WTC11 (cell line): ENCODE results near the gene HNRNPM. TPM values are rescaled to one million over a fixed set of nuclear protein-coding genes. Genes with fewer than 3 reads are reported as not detected.

Source experiments
- ATAC-seq: fragments of 200-7000 bp; cut with Tn5 transposase; 2 replicates; pipeline ENCODE4 v1.10.0; 2021; ENCODE audit warnings: mild to moderate bottlenecking, moderate library complexity
- CTCF ChIA-PET: fragments of 300-600 bp; sonication (Branson Sonifier 250); formaldehyde crosslinking; loops from one replicate; lab custom pipeline; 2021; ENCODE audit warnings: antibody characterized with exemption; lab: Charles Lee
- POLR2A ChIA-PET: fragments of 350-600 bp; sonication (Branson Sonifier 250); formaldehyde crosslinking; loops from one replicate; lab custom pipeline; 2021; ENCODE audit warnings: antibody characterized with exemption; lab: Charles Lee
- DNase-seq: peaks from one replicate; pipeline ENCODE4 v3.0.0; 2021; ENCODE audit warnings: low spot score
- H3K27ac Mint-ChIP-seq: 2 replicates; pipeline ENCODE4 v1.8.0; 2021; ENCODE audit warnings: mixed read lengths
- H3K27me3 Mint-ChIP-seq: 2 replicates; pipeline ENCODE4 v1.8.0; 2021; ENCODE audit warnings: low read depth, mild to moderate bottlenecking, moderate library complexity, mixed read lengths
- H3K36me3 Mint-ChIP-seq: 2 replicates; pipeline ENCODE4 v1.8.0; 2021; ENCODE audit warnings: mixed read lengths
- H3K4me1 Mint-ChIP-seq: 2 replicates; pipeline ENCODE4 v1.8.0; 2022; ENCODE audit warnings: mixed read lengths
- H3K4me3 Mint-ChIP-seq: 2 replicates; pipeline ENCODE4 v1.8.0; 2021; ENCODE audit warnings: mild to moderate bottlenecking, moderate library complexity, mixed read lengths
- H3K9me3 Mint-ChIP-seq: 2 replicates; pipeline ENCODE4 v1.8.0; 2021; ENCODE audit warnings: mixed read lengths
- ATF3 ChIP-seq: sonication (generic); formaldehyde crosslinking; conservative IDR thresholded peaks from 2 replicates; pipeline ENCODE4 v1.8.1; 2022; ENCODE audit warnings: mild to moderate bottlenecking, missing genetic modification reagents
- CREB1 ChIP-seq: sonication (generic); formaldehyde crosslinking; IDR thresholded peaks from 2 replicates; pipeline ENCODE4 v1.8.0; 2023; ENCODE audit warnings: mild to moderate bottlenecking, missing genetic modification reagents
- FOXK1 ChIP-seq: sonication (generic); formaldehyde crosslinking; IDR thresholded peaks from 2 replicates; pipeline ENCODE4 v1.8.0; 2022; ENCODE audit warnings: mild to moderate bottlenecking, moderate library complexity, missing genetic modification reagents
- FOXP1 ChIP-seq: sonication (generic); formaldehyde crosslinking; IDR thresholded peaks from 2 replicates; pipeline ENCODE4 v1.8.0; 2022; ENCODE audit warnings: missing genetic modification reagents, mild to moderate bottlenecking, moderate library complexity, borderline replicate concordance
- GABPB1 ChIP-seq: sonication (generic); formaldehyde crosslinking; IDR thresholded peaks from 2 replicates; pipeline ENCODE4 v1.8.1; 2023; ENCODE audit warnings: mild to moderate bottlenecking, missing genetic modification reagents
- GTF2I ChIP-seq: fragments of 250-450 bp; sonication (Bioruptor Pico); conservative IDR thresholded peaks from 2 replicates; pipeline ENCODE4 v1.4.0; 2021; ENCODE audit warnings: mild to moderate bottlenecking
- HMGXB4 ChIP-seq: sonication (generic); formaldehyde crosslinking; IDR thresholded peaks from 2 replicates; pipeline ENCODE4 v1.8.1; 2023; ENCODE audit warnings: mild to moderate bottlenecking, moderate library complexity, missing genetic modification reagents
- JUN ChIP-seq: sonication (generic); formaldehyde crosslinking; IDR thresholded peaks from 2 replicates; pipeline ENCODE4 v1.8.0; 2023; ENCODE audit warnings: mild to moderate bottlenecking, missing genetic modification reagents
- MXD4 ChIP-seq: fragments of 250-450 bp; sonication (Bioruptor Pico); IDR thresholded peaks from 2 replicates; pipeline ENCODE4 v1.8.0; 2021; ENCODE audit warnings: mild to moderate bottlenecking, moderate library complexity, borderline replicate concordance
- NFATC4 ChIP-seq: fragments of 250-450 bp; sonication (Bioruptor Pico); IDR thresholded peaks from 2 replicates; pipeline ENCODE4 v1.9.0; 2021; ENCODE audit warnings: mild to moderate bottlenecking
- NFE2L1 ChIP-seq: sonication (generic); formaldehyde crosslinking; IDR thresholded peaks from 2 replicates; pipeline ENCODE4 v1.8.1; 2023; ENCODE audit warnings: missing genetic modification reagents
- NFYB ChIP-seq: sonication (generic); formaldehyde crosslinking; conservative IDR thresholded peaks from 2 replicates; pipeline ENCODE4 v1.8.0; 2022; ENCODE audit warnings: low read depth, missing genetic modification reagents
- RELA ChIP-seq: sonication (generic); formaldehyde crosslinking; IDR thresholded peaks from 2 replicates; pipeline ENCODE4 v1.8.1; 2022; ENCODE audit warnings: missing genetic modification reagents, mild to moderate bottlenecking, borderline replicate concordance
- SMAD3 ChIP-seq: sonication (generic); formaldehyde crosslinking; IDR thresholded peaks from 2 replicates; pipeline ENCODE4 v1.8.0; 2022; ENCODE audit warnings: missing genetic modification reagents, mild to moderate bottlenecking, borderline replicate concordance
- SOX15 ChIP-seq: fragments of 250-450 bp; sonication (Bioruptor Pico); IDR thresholded peaks from 2 replicates; pipeline ENCODE4 v1.9.0; 2021; ENCODE audit warnings: mild to moderate bottlenecking
- ZNF138 ChIP-seq: sonication (generic); formaldehyde crosslinking; conservative IDR thresholded peaks from 2 replicates; pipeline ENCODE4 v1.8.1; 2022; ENCODE audit warnings: mild to moderate bottlenecking, moderate library complexity, missing genetic modification reagents
- ZNF219 ChIP-seq: sonication (generic); formaldehyde crosslinking; IDR thresholded peaks from 2 replicates; pipeline ENCODE4 v1.8.0; 2023; ENCODE audit warnings: missing genetic modification reagents, mild to moderate bottlenecking, borderline replicate concordance
- ZNF232 ChIP-seq: sonication (generic); formaldehyde crosslinking; IDR thresholded peaks from 2 replicates; pipeline ENCODE4 v1.8.0; 2022; ENCODE audit warnings: mild to moderate bottlenecking, missing genetic modification reagents
- ZNF317 ChIP-seq: sonication (generic); formaldehyde crosslinking; IDR thresholded peaks from 2 replicates; pipeline ENCODE4 v1.8.1; 2023; ENCODE audit warnings: low read depth, mild to moderate bottlenecking, moderate library complexity, missing genetic modification reagents, borderline replicate concordance
- total RNA-seq: library from RNA; stranded (reverse); gene quantifications from 3 replicates; pipeline ENCODE4 v1.2.3, GENCODE V29; 2021
- TF ChIP-seq, protein P1 (sequence below): sonication (generic); formaldehyde crosslinking; IDR thresholded peaks from 2 replicates; pipeline ENCODE4 v1.8.0; 2022; ENCODE audit warnings: mild to moderate bottlenecking, missing genetic modification reagents
- TF ChIP-seq, protein P2 (sequence below): sonication (generic); formaldehyde crosslinking; IDR thresholded peaks from 2 replicates; pipeline ENCODE4 v1.8.1; 2023; ENCODE audit warnings: mild to moderate bottlenecking, missing genetic modification reagents
- TF ChIP-seq, protein P3 (sequence below): sonication (generic); formaldehyde crosslinking; IDR thresholded peaks from 2 replicates; pipeline ENCODE4 v1.8.1; 2022; ENCODE audit warnings: mild to moderate bottlenecking, missing genetic modification reagents, moderate library complexity, borderline replicate concordance
- TF ChIP-seq, protein P4 (sequence below): fragments of 250-450 bp; sonication (Bioruptor Pico); IDR thresholded peaks from 2 replicates; pipeline ENCODE4 v1.9.0; 2021; ENCODE audit warnings: moderate library complexity, mild to moderate bottlenecking, inconsistent platforms, borderline replicate concordance

The HNRNPM gene
- total RNA-seq, 1 experiment from 2014 or later = 416 TPM

GRCh38 chr19:8481616-8482015 is 36.8 kb downstream of the HNRNPM start:
- H3K27me3 Mint-ChIP-seq = no peaks in the 10 kb centered on the region
- peaks cover 11% of the 10 kb centered on the region; the same call in 1 of the 2 replicates for H3K4me1 Mint-ChIP-seq
- ChIA-PET CTCF (interaction anchor here (0.6 to 2.0 kb wide), 6 partner anchors 13 to 118 kb away, joined by 3 to 7 read pairs (median 4); partner anchors contain the start of gene MARCHF2), POLR2A (no interaction called here)
- DNase-seq = no peak
- peaks cover 87% of the 10 kb centered on the region for H3K36me3 Mint-ChIP-seq
- no peak overlapping the region for H3K4me3 Mint-ChIP-seq
- peak overlapping the region; percentile 85 for H3K27ac Mint-ChIP-seq
- ATAC-seq = no peak
- H3K9me3 Mint-ChIP-seq = no peaks in the 10 kb centered on the region
- TF ChIP-seq ZNF138 (CRISPR knock-in tag) (no peak), SMAD3 (CRISPR knock-in tag) (no peak), NFYB (no peak), ZNF219 (CRISPR knock-in tag) (no peak), ATF3 (no peak), SOX15 (CRISPR knock-in tag) (no peak)
- TF ChIP-seq, protein P1, sequence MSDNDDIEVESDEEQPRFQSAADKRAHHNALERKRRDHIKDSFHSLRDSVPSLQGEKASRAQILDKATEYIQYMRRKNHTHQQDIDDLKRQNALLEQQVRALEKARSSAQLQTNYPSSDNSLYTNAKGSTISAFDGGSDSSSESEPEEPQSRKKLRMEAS (CRISPR knock-in tag) = no peak
- TF ChIP-seq, all 79 proteins: peak for 0

DNA sequence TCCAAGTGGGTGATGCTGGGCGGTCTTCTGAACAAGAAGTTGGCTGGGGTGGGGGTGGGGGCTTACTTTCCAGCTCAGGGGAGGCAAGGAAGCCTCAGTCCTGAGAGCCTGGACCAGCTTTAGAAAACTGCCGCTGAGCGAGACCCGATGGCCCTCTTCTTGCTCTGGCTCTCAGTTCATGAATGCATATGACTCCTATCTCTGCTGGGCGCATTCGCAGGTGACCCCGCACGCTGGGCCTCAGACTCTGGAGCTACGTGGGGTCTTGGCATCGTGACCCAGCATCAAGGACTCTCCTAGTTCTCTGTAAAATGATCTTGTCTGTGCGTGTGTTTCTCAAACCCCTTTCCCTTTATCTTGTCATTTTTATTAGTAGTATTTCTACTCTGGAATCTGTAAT is 37.9 kb downstream of the HNRNPM start:
- Mint-ChIP-seq H3K27me3 (no peaks in the 10 kb centered on the region), H3K27ac (peak overlapping the region; percentile 72), H3K9me3 (no peaks in the 10 kb centered on the region)
- POLR2A ChIA-PET = interaction anchor here (0.7 kb wide), 1 partner anchor 18 kb away, joined by 3 read pairs; no protein-coding TSS in a partner anchor
- CTCF ChIA-PET = interaction anchor here (0.6 to 2.0 kb wide), 5 partner anchors 12 to 128 kb away, joined by 3 to 7 read pairs (median 5); partner anchors contain the start of gene MARCHF2
- TF ChIP-seq FOXP1 (CRISPR knock-in tag) (no peak), ZNF232 (CRISPR knock-in tag) (no peak), FOXK1 (CRISPR knock-in tag) (no peak), GTF2I (CRISPR knock-in tag) (no peak), SMAD3 (CRISPR knock-in tag) (no peak), NFE2L1 (no peak), CREB1 (CRISPR knock-in tag) (no peak), GABPB1 (no peak), JUN (CRISPR knock-in tag) (no peak), MXD4 (no peak), NFATC4 (CRISPR knock-in tag) (no peak), HMGXB4 (CRISPR knock-in tag) (no peak), RELA (CRISPR knock-in tag) (no peak), ZNF317 (no peak)
- TF ChIP-seq, protein P2, sequence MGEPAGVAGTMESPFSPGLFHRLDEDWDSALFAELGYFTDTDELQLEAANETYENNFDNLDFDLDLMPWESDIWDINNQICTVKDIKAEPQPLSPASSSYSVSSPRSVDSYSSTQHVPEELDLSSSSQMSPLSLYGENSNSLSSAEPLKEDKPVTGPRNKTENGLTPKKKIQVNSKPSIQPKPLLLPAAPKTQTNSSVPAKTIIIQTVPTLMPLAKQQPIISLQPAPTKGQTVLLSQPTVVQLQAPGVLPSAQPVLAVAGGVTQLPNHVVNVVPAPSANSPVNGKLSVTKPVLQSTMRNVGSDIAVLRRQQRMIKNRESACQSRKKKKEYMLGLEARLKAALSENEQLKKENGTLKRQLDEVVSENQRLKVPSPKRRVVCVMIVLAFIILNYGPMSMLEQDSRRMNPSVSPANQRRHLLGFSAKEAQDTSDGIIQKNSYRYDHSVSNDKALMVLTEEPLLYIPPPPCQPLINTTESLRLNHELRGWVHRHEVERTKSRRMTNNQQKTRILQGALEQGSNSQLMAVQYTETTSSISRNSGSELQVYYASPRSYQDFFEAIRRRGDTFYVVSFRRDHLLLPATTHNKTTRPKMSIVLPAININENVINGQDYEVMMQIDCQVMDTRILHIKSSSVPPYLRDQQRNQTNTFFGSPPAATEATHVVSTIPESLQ (CRISPR knock-in tag) = no peak
- TF ChIP-seq, protein P3, sequence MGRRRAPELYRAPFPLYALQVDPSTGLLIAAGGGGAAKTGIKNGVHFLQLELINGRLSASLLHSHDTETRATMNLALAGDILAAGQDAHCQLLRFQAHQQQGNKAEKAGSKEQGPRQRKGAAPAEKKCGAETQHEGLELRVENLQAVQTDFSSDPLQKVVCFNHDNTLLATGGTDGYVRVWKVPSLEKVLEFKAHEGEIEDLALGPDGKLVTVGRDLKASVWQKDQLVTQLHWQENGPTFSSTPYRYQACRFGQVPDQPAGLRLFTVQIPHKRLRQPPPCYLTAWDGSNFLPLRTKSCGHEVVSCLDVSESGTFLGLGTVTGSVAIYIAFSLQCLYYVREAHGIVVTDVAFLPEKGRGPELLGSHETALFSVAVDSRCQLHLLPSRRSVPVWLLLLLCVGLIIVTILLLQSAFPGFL (CRISPR knock-in tag) = no peak
- TF ChIP-seq, protein P4, sequence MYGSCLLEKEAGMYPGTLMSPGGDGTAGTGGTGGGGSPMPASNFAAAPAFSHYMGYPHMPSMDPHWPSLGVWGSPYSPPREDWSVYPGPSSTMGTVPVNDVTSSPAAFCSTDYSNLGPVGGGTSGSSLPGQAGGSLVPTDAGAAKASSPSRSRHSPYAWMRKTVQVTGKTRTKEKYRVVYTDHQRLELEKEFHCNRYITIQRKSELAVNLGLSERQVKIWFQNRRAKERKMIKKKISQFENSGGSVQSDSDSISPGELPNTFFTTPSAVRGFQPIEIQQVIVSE (CRISPR knock-in tag) = no peak
- TF ChIP-seq, all 79 proteins: peak for 0
- Mint-ChIP-seq H3K36me3 (peaks cover 88% of the 10 kb centered on the region), H3K4me1 (peaks cover 11% of the 10 kb centered on the region; the same call in 1 of the 2 replicates), H3K4me3 (no peak overlapping the region)
- ATAC-seq (no peak), DNase-seq (no peak)
